IPS-18a (cell line): Measurements from ENCODE around the gene DNAJB8.

Experiments used
- H3K27ac ChIP-seq: one replicate; pipeline ENCODE4 v1.5.1; 2013; ENCODE audit warnings: low read length
- H3K27me3 ChIP-seq: one replicate; pipeline ENCODE4 v1.6.1; 2013; ENCODE audit warnings: mild to moderate bottlenecking, low read length; ENCODE audit not compliant: control insufficient read depth, insufficient read depth
- H3K36me3 ChIP-seq: one replicate; pipeline ENCODE4 v1.6.1; 2013; ENCODE audit warnings: low read depth, low read length; ENCODE audit not compliant: control insufficient read depth
- H3K4me1 ChIP-seq: one replicate; pipeline ENCODE4 v1.6.1; 2013; ENCODE audit warnings: low read depth, low read length; ENCODE audit not compliant: control insufficient read depth
- H3K4me3 ChIP-seq: one replicate; pipeline ENCODE4 v1.5.1; 2013; ENCODE audit warnings: low read length
- H3K9ac ChIP-seq: one replicate; pipeline ENCODE4 v1.6.1; 2013; ENCODE audit warnings: mild to moderate bottlenecking, low read length, moderate library complexity
- H3K9me3 ChIP-seq: one replicate; pipeline ENCODE4 v1.6.1; 2013; ENCODE audit warnings: low read depth, low read length; ENCODE audit not compliant: control insufficient read depth

Gene DNAJB8

GRCh38 chr3:128487538-128487812, 20.8 kb upstream of the DNAJB8 start:
- Histone ChIP-seq H3K36me3 (no peaks in the 10 kb centered on the region), H3K27me3 (peaks cover 100% of the 10 kb centered on the region), H3K9me3 (no peaks in the 10 kb centered on the region), H3K27ac (no peak overlapping the region), H3K4me1 (peaks cover 46% of the 10 kb centered on the region), H3K4me3 (peak overlapping the region; percentile 40), H3K9ac (no peak overlapping the region)

- peak overlapping the region; percentile 40 for H3K4me3 ChIP-seq
- no peak overlapping the region for H3K9ac ChIP-seq
- no peaks in the 10 kb centered on the region for H3K9me3 ChIP-seq
- H3K27ac ChIP-seq, result no peak overlapping the region
- H3K36me3 ChIP-seq, result no peaks in the 10 kb centered on the region
- H3K27me3 ChIP-seq, result peaks cover 100% of the 10 kb centered on the region
- peaks cover 46% of the 10 kb centered on the region for H3K4me1 ChIP-seq
Observed at GRCh38 chr3:128486681-128487537, 20.2 kb upstream of the DNAJB8 start.

- H3K9me3 ChIP-seq, result no peaks in the 10 kb centered on the region
- no peak overlapping the region for H3K27ac ChIP-seq
- no peaks in the 10 kb centered on the region for H3K36me3 ChIP-seq
- no peak overlapping the region for H3K9ac ChIP-seq
- H3K27me3 ChIP-seq, result peaks cover 100% of the 10 kb centered on the region
- no peak overlapping the region for H3K4me3 ChIP-seq
- H3K4me1 ChIP-seq, result peaks cover 45% of the 10 kb centered on the region
Observed at GRCh38 chr3:128486205-128486628, 19.5 kb upstream of the DNAJB8 start.

- Histone ChIP-seq H3K4me1 (peaks cover 43% of the 10 kb centered on the region), H3K9ac (no peak overlapping the region), H3K27ac (no peak overlapping the region), H3K27me3 (peaks cover 100% of the 10 kb centered on the region), H3K36me3 (no peaks in the 10 kb centered on the region), H3K9me3 (no peaks in the 10 kb centered on the region), H3K4me3 (no peak overlapping the region)
Observed at GRCh38 chr3:128485282-128486204, 18.9 kb upstream of the DNAJB8 start.

- Histone ChIP-seq H3K36me3 (no peaks in the 10 kb centered on the region), H3K27me3 (peaks cover 100% of the 10 kb centered on the region), H3K9me3 (no peaks in the 10 kb centered on the region), H3K9ac (no peak overlapping the region), H3K4me1 (peaks cover 40% of the 10 kb centered on the region), H3K4me3 (peak overlapping the region; percentile 40), H3K27ac (no peak overlapping the region)
Observed at GRCh38 chr3:128484404-128485281, 18.0 kb upstream of the DNAJB8 start.

- no peaks in the 10 kb centered on the region for H3K9me3 ChIP-seq
- peak overlapping the region; percentile 40 for H3K4me3 ChIP-seq
- H3K4me1 ChIP-seq, result peaks cover 40% of the 10 kb centered on the region
- no peak overlapping the region for H3K9ac ChIP-seq
- peaks cover 100% of the 10 kb centered on the region for H3K27me3 ChIP-seq
- H3K36me3 ChIP-seq, result no peaks in the 10 kb centered on the region
- no peak overlapping the region for H3K27ac ChIP-seq
Observed at GRCh38 chr3:128483657-128484403, 17.1 kb upstream of the DNAJB8 start.

- H3K9me3 ChIP-seq, result no peaks in the 10 kb centered on the region
- no peaks in the 10 kb centered on the region for H3K36me3 ChIP-seq
- H3K9ac ChIP-seq, result no peak overlapping the region
- peak overlapping the region; percentile 40 for H3K4me3 ChIP-seq
- H3K4me1 ChIP-seq, result peaks cover 40% of the 10 kb centered on the region
- no peak overlapping the region for H3K27ac ChIP-seq
- H3K27me3 ChIP-seq, result peaks cover 100% of the 10 kb centered on the region
Observed at GRCh38 chr3:128482666-128483656, 16.3 kb upstream of the DNAJB8 start.

GRCh38 chr3:128482175-128482574, 15.5 kb upstream of the DNAJB8 start:
- H3K9me3 ChIP-seq, result no peaks in the 10 kb centered on the region
- peaks cover 100% of the 10 kb centered on the region for H3K27me3 ChIP-seq
- no peak overlapping the region for H3K9ac ChIP-seq
- H3K4me3 ChIP-seq, result no peak overlapping the region
- H3K27ac ChIP-seq, result no peak overlapping the region
- H3K36me3 ChIP-seq, result no peaks in the 10 kb centered on the region
- peaks cover 37% of the 10 kb centered on the region for H3K4me1 ChIP-seq

GRCh38 chr3:128481438-128481942, 14.8 kb upstream of the DNAJB8 start:
- peaks cover 34% of the 10 kb centered on the region for H3K4me1 ChIP-seq
- no peaks in the 10 kb centered on the region for H3K36me3 ChIP-seq
- H3K9me3 ChIP-seq, result no peaks in the 10 kb centered on the region
- no peak overlapping the region for H3K27ac ChIP-seq
- H3K27me3 ChIP-seq, result peaks cover 100% of the 10 kb centered on the region
- H3K9ac ChIP-seq, result no peak overlapping the region
- H3K4me3 ChIP-seq, result no peak overlapping the region
